Gastroesophageal sphincter (tissue), 3 donors: ENCODE results near the gene STRBP.

ENCODE experiments used
- CTCF ChIP-seq, 4 experiments: fragments of 200-600 bp in 2 of 4; fragments of 450-650 bp in 2 of 4; sonication (generic) in 1 of 4; IDR thresholded peaks; one replicate each; pipeline ENCODE4 v1.5.1; 2017 to 2019; ENCODE audit warnings: antibody characterized with exemption in 4 of 4, mild to moderate bottlenecking in 2 of 4, moderate library complexity in 2 of 4
- EP300 ChIP-seq: sonication (generic); formaldehyde crosslinking; IDR thresholded peaks from one replicate; pipeline ENCODE4 v1.6.1; 2017; ENCODE audit warnings: antibody characterized with exemption, mild to moderate bottlenecking
- POLR2A ChIP-seq, 2 donors: fragments of 450-650 bp; IDR thresholded peaks; one replicate each; pipeline ENCODE4 v1.6.1; 2017; ENCODE audit warnings: antibody characterized with exemption in 2 of 2, mild to moderate bottlenecking in 2 of 2, moderate library complexity in 1 of 2
- POLR2AphosphoS5 ChIP-seq: sonication (generic); formaldehyde crosslinking; IDR thresholded peaks from one replicate; pipeline ENCODE4 v1.6.1; 2017; ENCODE audit warnings: antibody characterized with exemption

- no peak for TF ChIP-seq POLR2A (IDR thresholded peaks at IDR 0.05)
- TF ChIP-seq CTCF (IDR thresholded peaks at IDR 0.05) = no peak
- no peak for TF ChIP-seq EP300
- TF ChIP-seq POLR2AphosphoS5 = no peak
Measured at GRCh38 chr9:123097430-123098095, 170.8 kb downstream of the STRBP start.
